ENCODE results near the gene CHKA. TPM values are rescaled to one million over a fixed set of nuclear protein-coding genes. Genes with fewer than 3 reads are reported as not detected.

The CHKA gene
- total and polyA plus RNA-seq, 2 of the 8 experiments (the other 6 are each of a cell fraction or from before 2014, with no cell fraction given) = 61.2 to 86.6 TPM

DNA sequence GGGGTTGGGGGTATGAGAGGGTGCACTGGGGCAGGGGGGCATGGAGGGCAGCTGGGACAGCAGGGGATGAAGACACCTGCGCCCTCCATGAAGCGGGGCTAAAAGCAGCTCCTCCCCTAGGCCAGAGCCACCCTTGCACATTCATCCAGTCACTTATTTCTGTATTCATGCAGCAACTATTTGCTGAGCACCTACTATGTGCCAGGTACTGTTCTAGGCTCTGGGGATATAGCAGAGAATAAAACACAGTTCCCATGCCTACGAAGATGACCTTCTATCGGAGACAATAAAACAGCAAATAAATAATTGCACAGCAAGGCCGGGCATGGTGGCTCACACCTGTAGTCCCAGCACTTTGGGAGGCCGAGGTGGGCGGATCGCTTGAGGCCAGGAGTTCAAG, 105.7 kb downstream of the CHKA start:
- Histone ChIP-seq H3K27me3 (replicated peaks in 1 of 4; ENCODE audit: control insufficient read depth in 3 of 4, extremely low read depth in 1 of 4, insufficient read depth in 3 of 4, low read length in 3 of 4) (no peaks in the 10 kb centered on the region), H3K36me3 (ENCODE audit: control insufficient read depth in 2 of 4, insufficient read depth in 4 of 4, low read length in 3 of 4) (no peaks in the 10 kb centered on the region), H3K23ac (ENCODE audit: insufficient read length) (no peak overlapping the region), H2BK120ac (replicated peaks; ENCODE audit: low read depth, low read length) (no peak overlapping the region), H3K9me3 (ENCODE audit: insufficient read depth in 2 of 2, low read depth in 1 of 2, low read length in 1 of 2) (no peaks in the 10 kb centered on the region), H4K5ac (ENCODE audit: insufficient read length, low read depth, low read length) (no peak overlapping the region), H2BK5ac (ENCODE audit: low read depth, low read length) (no peak overlapping the region), H3K9ac (replicated peaks in 1 of 4; ENCODE audit: extremely low read depth in 1 of 4, low read depth in 3 of 4, low read length in 3 of 4) (no peak overlapping the region), H2AFZ (ENCODE audit: low read length) (no peak overlapping the region), H3K79me2 (ENCODE audit: control insufficient read depth in 1 of 2, insufficient read depth in 2 of 2, low read length in 2 of 2) (no peaks in the 10 kb centered on the region), H3K4me1 (replicated peaks in 1 of 4; ENCODE audit: control insufficient read depth in 3 of 4, insufficient read depth in 4 of 4, low read length in 3 of 4) (peaks cover 0 to 13% (median 6%) of the 10 kb centered on the region in 4 experiments; a peak in 6 of 7 replicates), H2BK20ac (ENCODE audit: low read length) (no peak overlapping the region), H3K4ac (replicated peaks; ENCODE audit: insufficient read length, low read depth, low read length) (no peak overlapping the region), H2BK15ac (ENCODE audit: low read length) (no peak overlapping the region), H4K20me1 (replicated peaks in 1 of 2; ENCODE audit: control insufficient read depth in 1 of 2, insufficient read depth in 2 of 2, low read length in 2 of 2) (no peaks in the 10 kb centered on the region), H3K18ac (ENCODE audit: extremely low read depth, low read length) (no peak overlapping the region), H3K23me2 (ENCODE audit: low read depth, low read length) (no peaks in the 10 kb centered on the region), H3K4me2 (ENCODE audit: insufficient read depth in 1 of 2, low read depth in 2 of 2, low read length in 2 of 2) (no peak overlapping the region), H3K4me3 (ENCODE audit: extremely low read depth in 1 of 4, insufficient read depth in 2 of 4, low read depth in 3 of 4, low read length in 4 of 4) (no peak overlapping the region), H4K91ac (replicated peaks; ENCODE audit: insufficient read length, low read length) (no peak overlapping the region), H2BK12ac (ENCODE audit: low read depth, low read length) (no peak overlapping the region), H3K56ac (replicated peaks; ENCODE audit: insufficient read length, low read depth, low read length) (no peak overlapping the region), H3K14ac (ENCODE audit: insufficient read length) (no peak overlapping the region), H4K8ac (ENCODE audit: extremely low read depth, insufficient read depth, low read length) (no peak overlapping the region; the same call in 1 of the 2 replicates), H2AK5ac (ENCODE audit: low read depth, low read length) (no peak overlapping the region), H3K79me1 (ENCODE audit: low read depth, low read length) (no peaks in the 10 kb centered on the region), H3K27ac (ENCODE audit: low read depth, low read length) (no peak overlapping the region)
- ChIA-PET CTCF (ENCODE audit: partially characterized antibody) (interaction anchor here (0.7 kb wide), 1 partner anchor 9 kb away, joined by 3 read pairs; no protein-coding TSS in a partner anchor), POLR2A (ENCODE audit: partially characterized antibody) (interaction anchor here (1.0 to 2.8 kb wide), 3 partner anchors 9 to 22 kb away, joined by 3 to 14 read pairs (median 4); partner anchors contain the start of gene TCIRG1)
- FAIRE-seq (no peak), DNase-seq (ENCODE audit: low read depth in 1 of 2, low spot score in 2 of 2) (no peak)
- WGBS, 2 experiments (ENCODE audit: extremely low coverage in 1 of 2, insufficient coverage in 1 of 2, insufficient read length in 1 of 2, insufficient replicate concordance in 2 of 2, low coverage in 1 of 2, low lambda C conversion rate in 2 of 2, missing lambda C conversion rate in 1 of 2) = 99% methylated on average over 6 of the region's 8 CpGs; no CpG with 5 or more reads in 1 of the 2 experiments
- TF ChIP-seq CHD2 (IDR thresholded peaks at IDR 0.05; ENCODE audit: low read length) (no peak), EGR1 (IDR thresholded peaks at IDR 0.05; ENCODE audit: borderline replicate concordance, low read depth, low read length) (no peak), POLR2A (IDR thresholded peaks at IDR 0.05; ENCODE audit: control extremely low read depth in 1 of 2, low read depth in 2 of 2, low read length in 2 of 2) (no peak)

All from H1 (cell line).